ENCODE measurements around the gene LBX1.

DNA sequence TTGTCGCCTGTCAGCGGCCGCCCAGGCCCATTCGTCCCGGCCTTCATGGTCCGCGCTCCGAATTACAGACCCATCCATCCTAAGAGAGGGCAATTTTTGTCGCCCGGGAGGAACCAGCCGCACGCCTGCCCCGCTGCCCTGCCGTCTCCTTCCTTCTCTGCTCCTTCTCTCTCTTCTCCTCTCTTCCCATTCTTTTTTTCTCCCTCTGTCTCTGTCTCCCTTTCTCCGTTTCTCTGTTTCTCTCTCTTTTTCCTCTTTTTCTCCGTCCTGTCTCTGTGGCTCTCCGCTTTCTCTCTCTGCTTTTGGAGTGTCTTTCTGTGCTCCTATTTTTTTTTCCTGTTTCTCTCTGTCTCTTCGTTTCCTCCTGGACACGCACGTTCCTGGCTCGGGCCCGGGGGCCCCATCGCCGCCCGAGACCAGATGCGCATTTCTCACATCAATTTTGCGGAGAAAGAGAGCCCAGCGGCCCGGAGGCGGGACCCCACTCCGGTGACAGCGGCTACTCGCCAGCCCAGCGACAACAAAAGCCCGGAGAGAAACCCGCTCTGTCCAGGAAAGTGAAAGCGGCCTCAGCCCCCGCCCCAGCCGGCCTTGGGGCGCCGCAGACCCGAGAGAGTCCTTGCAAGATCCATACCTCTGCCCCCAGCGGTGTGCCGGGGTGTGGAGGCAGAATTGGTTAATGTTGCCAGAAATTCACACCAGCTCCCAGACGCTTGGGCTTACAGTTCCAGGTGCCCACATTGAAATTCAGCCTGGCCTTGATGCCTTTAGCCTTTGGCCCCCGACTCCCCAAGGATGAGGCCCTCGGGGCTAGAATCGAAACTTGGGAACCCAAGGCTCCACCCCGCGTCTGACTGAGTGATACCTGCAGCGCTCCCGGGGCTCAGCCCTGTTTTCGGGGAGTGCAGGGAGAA, 4.1 kb downstream of the LBX1 start:
- TF ChIP-seq CTCF (IDR thresholded peaks at IDR 0.05): no peak
- no peak for TF ChIP-seq POLR2A (IDR thresholded peaks at IDR 0.05)
